ENCODE data around the gene MARCKSL1. TPM values are rescaled to one million over a fixed set of nuclear protein-coding genes. Genes with fewer than 3 reads are reported as not detected.

MARCKSL1 gene
- total and polyA plus RNA-seq, 2 of the 13 experiments (the other 11 are each of a cell fraction or from before 2014, with no cell fraction given): 81.9 to 155 TPM

- TF ChIP-seq AGO1 (IDR thresholded peaks at IDR 0.05; ENCODE audit: low read depth, low read length, poor library complexity, severe bottlenecking): no peak
- no peak for TF ChIP-seq ZBTB2 (CRISPR knock-in tag; IDR thresholded peaks at IDR 0.05; ENCODE audit: low read depth)
- TF ChIP-seq FOXC1 (CRISPR knock-in tag; IDR thresholded peaks at IDR 0.05; ENCODE audit: borderline replicate concordance): no peak
- no peak for TF ChIP-seq MIXL1 (CRISPR knock-in tag; IDR thresholded peaks at IDR 0.05)
- peak; percentile 15; the same call in 1 of the 2 replicates for TF ChIP-seq FOXA3 (CRISPR knock-in tag; IDR thresholded peaks at IDR 0.05)
- no peak for TF ChIP-seq MIER3 (CRISPR knock-in tag; IDR thresholded peaks at IDR 0.05; ENCODE audit: borderline replicate concordance)
- TF ChIP-seq ATF2 (CRISPR knock-in tag; IDR thresholded peaks at IDR 0.05): 0 out of 2 replicates have a peak, but pooled peaks have one; percentile 19
- no peak for TF ChIP-seq ZNF251 (CRISPR knock-in tag; IDR thresholded peaks at IDR 0.05)
- TF ChIP-seq SP1 (IDR thresholded peaks at IDR 0.05): no peak
- TF ChIP-seq SP1 (CRISPR knock-in tag; IDR thresholded peaks at IDR 0.05): peak; percentile 47; the same call in 1 of the 2 replicates
- no peak for TF ChIP-seq ZFP62 (CRISPR knock-in tag; IDR thresholded peaks at IDR 0.05)
- no peak for TF ChIP-seq TCF7L2 (IDR thresholded peaks at IDR 0.05; ENCODE audit: low read depth, low read length)
- peak; percentile 91 for TF ChIP-seq PATZ1 (CRISPR knock-in tag; IDR thresholded peaks at IDR 0.05)
- TF ChIP-seq ZFP82 (CRISPR knock-in tag; IDR thresholded peaks at IDR 0.05; ENCODE audit: borderline replicate concordance): no peak
- TF ChIP-seq IRX3 (CRISPR knock-in tag; IDR thresholded peaks at IDR 0.05; ENCODE audit: borderline replicate concordance, low read depth): no peak
- no peak for TF ChIP-seq ZUFSP (CRISPR knock-in tag; IDR thresholded peaks at IDR 0.05; ENCODE audit: borderline replicate concordance)
- no peak for TF ChIP-seq CEBPZ (IDR thresholded peaks at IDR 0.05; ENCODE audit: low read length)
- TF ChIP-seq ELK4 (CRISPR knock-in tag; IDR thresholded peaks at IDR 0.05; ENCODE audit: borderline replicate concordance): no peak
Observed at GRCh38 chr1:32337855-32338636, 2.0 kb upstream of the MARCKSL1 start (continued).

All from HepG2 (cell line).